Measurements from ENCODE around the gene DPP10.
"Not testable (repeated sequence)": the region's sequence is repeated elsewhere in the genome, so short reads cannot be mapped to it uniquely, and the experiment has no call there.

The DPP10 gene

GRCh38 chr2:114496959-114497358, 54.5 kb downstream of the DPP10 start:
- no peak for TF ChIP-seq CTCF (conservative IDR thresholded peaks at IDR 0.05; ENCODE audit: control insufficient read depth, insufficient read depth, low read depth, low read length)
- H3K4me3 ChIP-seq (ENCODE audit: control insufficient read depth, low read depth, low read length), result no peak overlapping the region
- DNase-seq (ENCODE audit: low read depth), result no peak

- no peak for DNase-seq (ENCODE audit: low read depth)
- TF ChIP-seq CTCF (conservative IDR thresholded peaks at IDR 0.05; ENCODE audit: control insufficient read depth, insufficient read depth, low read depth, low read length), result no peak
- no peak overlapping the region for H3K4me3 ChIP-seq (ENCODE audit: control insufficient read depth, low read depth, low read length)
These were observed 56.7 kb downstream of the DPP10 start for GRCh38 chr2:114499101-114499500.

GRCh38 chr2:114507744-114508143, 65.3 kb downstream of the DPP10 start:
- no peak for TF ChIP-seq CTCF (conservative IDR thresholded peaks at IDR 0.05; ENCODE audit: control insufficient read depth, insufficient read depth, low read depth, low read length)
- no peak overlapping the region for H3K4me3 ChIP-seq (ENCODE audit: control insufficient read depth, low read depth, low read length)
- no peak for DNase-seq (ENCODE audit: low read depth)

GRCh38 chr2:114515882-114516281, 73.4 kb downstream of the DPP10 start:
- TF ChIP-seq CTCF (conservative IDR thresholded peaks at IDR 0.05; ENCODE audit: control insufficient read depth, insufficient read depth, low read depth, low read length), result no peak
- H3K4me3 ChIP-seq (ENCODE audit: control insufficient read depth, low read depth, low read length), result no peak overlapping the region
- DNase-seq (ENCODE audit: low read depth), result no peak

GRCh38 chr2:114517580-114517979, 75.1 kb downstream of the DPP10 start:
- TF ChIP-seq CTCF (conservative IDR thresholded peaks at IDR 0.05; ENCODE audit: control insufficient read depth, insufficient read depth, low read depth, low read length), result no peak
- DNase-seq (ENCODE audit: low read depth), result no peak
- no peak overlapping the region for H3K4me3 ChIP-seq (ENCODE audit: control insufficient read depth, low read depth, low read length)

- H3K4me3 ChIP-seq (ENCODE audit: control insufficient read depth, low read depth, low read length), result no peak overlapping the region
- TF ChIP-seq CTCF (conservative IDR thresholded peaks at IDR 0.05; ENCODE audit: control insufficient read depth, insufficient read depth, low read depth, low read length), result no peak
- DNase-seq (ENCODE audit: low read depth), result no peak
These were observed 76.3 kb downstream of the DPP10 start for GRCh38 chr2:114518738-114519137.

- not testable (repeated sequence) for DNase-seq (ENCODE audit: low read depth); H3K4me3 ChIP-seq (ENCODE audit: control insufficient read depth, low read depth, low read length)
These were observed 80.2 kb downstream of the DPP10 start for GRCh38 chr2:114522612-114523011.

All from fibroblast of mammary gland (primary cell).